Testis (tissue), 2 donors: ENCODE data around the gene TAF1A.

Experiments used
- POLR2A ChIP-seq: fragments of 450-650 bp; IDR thresholded peaks from one replicate; pipeline ENCODE4 v1.6.1; 2017; ENCODE audit warnings: antibody characterized with exemption, mild to moderate bottlenecking, moderate library complexity
- TF ChIP-seq, protein P1 (sequence below), 3 experiments: fragments of 450-650 bp in 2 of 3; fragments of 200-600 bp in 1 of 3; sonication (generic) in 1 of 3; IDR thresholded peaks; one replicate each; pipeline ENCODE4 v1.5.1; 2016 to 2019; ENCODE audit warnings: antibody characterized with exemption in 3 of 3, mild to moderate bottlenecking in 2 of 3, moderate library complexity in 1 of 3

DNA sequence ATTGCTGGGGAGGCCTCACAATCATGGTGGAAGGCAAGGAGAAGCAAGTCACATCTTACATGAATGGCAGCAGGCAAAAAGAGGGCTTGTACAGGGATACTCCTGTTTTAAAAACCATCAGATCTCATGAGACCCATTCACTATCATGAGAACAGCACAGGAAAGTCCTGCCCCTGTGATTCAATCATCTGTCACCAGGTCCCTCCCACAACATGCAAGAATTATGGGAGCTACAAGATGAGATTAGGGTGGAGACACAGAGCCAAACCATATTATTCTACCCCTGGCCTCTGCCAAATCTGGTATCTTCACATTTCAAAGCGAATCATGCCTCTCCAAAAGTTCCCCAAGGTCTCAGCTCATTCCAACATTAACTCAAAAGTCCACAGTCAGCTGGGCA is 17.0 kb upstream of the TAF1A start:
- TF ChIP-seq, protein P1, sequence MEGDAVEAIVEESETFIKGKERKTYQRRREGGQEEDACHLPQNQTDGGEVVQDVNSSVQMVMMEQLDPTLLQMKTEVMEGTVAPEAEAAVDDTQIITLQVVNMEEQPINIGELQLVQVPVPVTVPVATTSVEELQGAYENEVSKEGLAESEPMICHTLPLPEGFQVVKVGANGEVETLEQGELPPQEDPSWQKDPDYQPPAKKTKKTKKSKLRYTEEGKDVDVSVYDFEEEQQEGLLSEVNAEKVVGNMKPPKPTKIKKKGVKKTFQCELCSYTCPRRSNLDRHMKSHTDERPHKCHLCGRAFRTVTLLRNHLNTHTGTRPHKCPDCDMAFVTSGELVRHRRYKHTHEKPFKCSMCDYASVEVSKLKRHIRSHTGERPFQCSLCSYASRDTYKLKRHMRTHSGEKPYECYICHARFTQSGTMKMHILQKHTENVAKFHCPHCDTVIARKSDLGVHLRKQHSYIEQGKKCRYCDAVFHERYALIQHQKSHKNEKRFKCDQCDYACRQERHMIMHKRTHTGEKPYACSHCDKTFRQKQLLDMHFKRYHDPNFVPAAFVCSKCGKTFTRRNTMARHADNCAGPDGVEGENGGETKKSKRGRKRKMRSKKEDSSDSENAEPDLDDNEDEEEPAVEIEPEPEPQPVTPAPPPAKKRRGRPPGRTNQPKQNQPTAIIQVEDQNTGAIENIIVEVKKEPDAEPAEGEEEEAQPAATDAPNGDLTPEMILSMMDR (IDR thresholded peaks at IDR 0.05), result no peak
- no peak for TF ChIP-seq POLR2A
